ENCODE measurements around the gene MYBPHL.
A peak's percentile ranks its signal among the peaks of the same experiment; 100 is the strongest.
"Not testable (repeated sequence)": the region's sequence is repeated elsewhere in the genome, so short reads cannot be mapped to it uniquely, and the experiment has no call there.

Gene MYBPHL

DNA sequence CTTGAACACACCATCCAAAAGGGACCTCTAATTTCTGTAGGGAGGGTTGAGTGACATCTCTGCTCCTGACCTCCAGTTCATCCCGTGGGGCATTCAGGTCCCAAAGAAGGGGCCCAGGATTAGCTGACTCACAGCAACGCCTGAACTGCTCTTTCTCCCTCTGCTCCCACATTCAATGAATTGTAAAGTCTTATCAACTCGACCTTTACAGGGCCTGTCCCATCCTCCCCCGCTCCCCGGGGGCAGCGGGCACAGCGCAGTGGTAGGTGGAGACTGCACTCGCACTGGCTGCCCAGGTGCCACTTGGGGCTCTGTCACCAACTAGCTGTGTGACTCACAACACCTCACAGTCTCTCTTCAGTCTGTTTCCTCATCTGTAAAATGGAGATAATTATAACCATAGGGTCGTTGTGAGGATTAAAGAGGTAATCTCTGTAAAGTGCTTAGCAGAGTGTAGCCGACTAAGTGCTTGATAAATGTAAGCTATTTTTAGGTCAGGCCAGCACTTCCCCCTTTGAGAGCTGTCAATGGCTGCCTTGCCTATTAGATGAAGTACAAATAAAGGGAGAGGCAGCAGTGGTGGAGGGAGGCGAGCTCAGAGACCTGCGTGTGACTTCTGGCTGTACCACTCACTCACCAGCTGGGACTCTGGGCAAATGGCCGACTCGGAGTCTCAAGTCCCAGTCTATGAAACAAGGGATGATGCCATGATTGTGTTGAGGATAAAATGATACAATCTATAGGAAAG lies 637 bp upstream of the MYBPHL start:
- no peak for DNase-seq (ENCODE audit: extremely low read depth in 1 of 2, low read depth in 1 of 2)

DNA sequence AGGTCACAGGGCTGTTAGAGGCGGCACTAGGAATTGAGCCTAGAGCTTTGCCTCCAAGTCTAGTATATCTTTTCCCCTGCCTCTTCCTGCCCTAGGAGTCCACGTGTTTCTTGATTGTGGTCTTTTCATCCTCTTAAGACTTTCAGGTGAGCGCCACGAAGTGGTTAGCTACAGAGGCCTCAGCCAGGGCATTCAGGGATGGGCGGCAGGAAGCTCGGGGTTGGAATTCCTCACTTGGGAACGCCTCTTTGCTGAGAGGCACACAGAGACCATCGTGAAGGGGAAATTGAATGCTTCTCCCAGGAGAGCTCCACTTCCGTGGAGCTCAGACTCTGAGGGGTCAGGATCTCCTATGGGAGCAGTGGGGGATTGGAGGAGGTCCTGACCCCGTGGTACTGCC lies 820 bp downstream of the MYBPHL start:
- not testable (repeated sequence) for DNase-seq (ENCODE audit: extremely low read depth in 1 of 2, low read depth in 1 of 2)

DNA sequence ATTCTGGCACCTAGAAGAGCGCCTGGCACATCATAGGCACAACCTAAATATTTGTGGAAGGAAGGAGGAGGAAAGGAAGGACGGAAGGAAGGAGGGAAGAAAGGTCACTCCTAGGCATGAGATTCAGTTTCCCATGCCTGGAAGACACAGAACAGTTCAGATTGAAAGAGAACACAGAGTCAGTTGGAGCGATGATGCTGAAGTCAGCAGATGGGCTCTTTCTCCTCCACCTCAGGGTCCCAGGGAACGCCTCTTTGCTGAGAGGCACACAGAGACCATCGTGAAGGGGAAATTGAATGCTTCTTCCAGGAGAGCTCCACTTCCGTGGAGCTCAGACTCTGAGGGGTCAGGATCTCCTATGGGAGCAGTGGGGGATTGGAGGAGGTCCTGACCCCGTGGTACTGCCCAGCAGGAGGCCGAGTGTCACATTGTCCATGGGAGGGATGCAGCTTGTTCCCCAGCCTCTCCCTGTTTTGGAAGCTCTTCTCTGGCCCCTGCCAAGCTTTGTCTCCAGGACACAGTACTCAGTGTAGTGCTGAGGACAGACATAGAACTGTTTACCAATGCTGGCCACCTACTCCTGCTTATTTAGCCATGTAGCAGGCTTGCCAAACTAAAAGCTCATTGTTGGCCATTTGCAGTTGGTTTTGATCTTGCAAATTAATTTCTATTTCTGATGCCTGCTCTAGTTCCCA lies 2.4 kb downstream of the MYBPHL start:
- DNase-seq (ENCODE audit: extremely low read depth in 1 of 2, low read depth in 1 of 2), result no peak

DNA sequence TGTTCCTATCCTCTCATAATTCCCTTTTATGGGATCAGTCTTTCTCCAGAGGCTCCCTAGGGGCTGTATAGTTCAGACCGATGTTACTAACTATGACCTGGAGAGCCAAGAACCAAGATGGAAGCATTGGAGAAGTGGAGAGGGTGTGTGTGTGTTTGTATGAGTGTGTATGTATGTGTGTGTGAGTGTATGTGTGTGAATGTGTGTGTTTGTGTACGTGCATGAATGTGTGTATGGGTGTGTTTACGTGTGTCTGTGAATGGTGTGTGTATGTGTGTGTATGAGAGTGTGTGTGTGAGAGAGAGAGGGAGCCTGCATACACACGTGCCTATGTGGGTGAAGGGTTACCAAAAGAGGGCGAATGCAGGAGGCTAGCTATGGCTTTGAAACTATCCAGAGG lies 4.9 kb downstream of the MYBPHL start:
- DNase-seq (ENCODE audit: extremely low read depth in 1 of 2, low read depth in 1 of 2), result no peak

DNA sequence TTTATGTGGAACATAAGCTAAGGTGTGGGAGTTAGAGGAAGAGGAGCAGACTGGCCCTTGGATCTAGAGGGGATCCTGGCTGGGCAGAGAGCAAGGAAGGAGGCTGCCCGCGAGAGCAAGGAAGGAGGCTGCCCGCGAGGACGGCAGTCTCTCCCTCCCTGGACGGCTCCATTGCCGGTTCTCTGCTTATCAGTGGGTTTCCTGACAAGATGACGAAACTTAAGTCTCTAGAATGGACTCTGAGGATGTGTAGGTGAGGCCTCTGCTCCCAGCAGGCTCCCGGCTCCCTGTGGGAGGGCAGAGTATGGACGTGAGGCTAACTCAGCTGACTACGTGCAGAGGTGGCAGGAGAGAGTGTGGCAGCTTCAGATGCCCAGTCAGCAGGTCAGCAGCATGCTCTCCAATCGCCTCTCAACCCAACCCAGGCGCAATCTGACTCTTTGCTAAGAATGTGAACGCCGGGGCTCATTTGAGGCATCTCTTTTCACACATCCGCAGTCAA lies 6.1 kb downstream of the MYBPHL start:
- no peak for DNase-seq (ENCODE audit: extremely low read depth in 1 of 2, low read depth in 1 of 2)

DNA sequence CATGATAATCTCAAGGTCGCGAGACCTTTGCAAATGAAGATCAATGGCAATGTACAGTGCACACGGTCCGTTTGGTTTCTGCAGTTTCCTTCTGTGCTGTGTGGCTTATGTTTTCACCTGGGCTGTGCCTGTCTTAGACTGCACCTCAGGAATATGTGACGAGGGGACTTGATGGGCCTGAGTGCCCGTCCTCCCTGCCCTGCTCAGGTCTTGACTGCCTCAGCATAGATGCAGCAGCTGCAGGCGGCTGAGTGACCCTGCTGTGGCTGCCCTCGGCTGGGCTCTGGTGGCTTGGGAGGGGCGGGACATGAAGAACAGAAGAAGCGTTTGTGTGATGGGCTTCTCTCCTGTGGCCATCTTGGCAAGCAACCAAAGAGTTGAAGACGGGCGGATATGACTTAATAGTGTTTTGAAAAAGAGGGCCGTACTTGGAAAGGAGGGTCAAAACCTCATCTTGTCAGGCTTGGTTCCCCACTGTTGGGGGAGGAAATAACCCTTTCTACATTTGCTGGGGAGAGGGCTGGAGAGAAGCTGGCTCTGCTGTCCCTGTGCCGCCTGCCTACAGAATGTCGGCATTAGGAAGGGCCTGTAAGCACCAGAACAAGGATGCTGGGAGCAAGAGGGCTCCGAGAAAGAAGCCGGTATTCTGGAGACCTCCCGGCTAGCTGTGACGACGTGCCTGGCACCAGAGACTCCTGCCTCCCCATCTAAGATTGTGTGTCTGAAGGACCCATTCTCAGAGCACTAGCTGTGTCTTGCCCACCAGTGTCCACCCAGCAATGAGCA lies 7.1 kb downstream of the MYBPHL start:
- no peak for DNase-seq (ENCODE audit: extremely low read depth in 1 of 2, low read depth in 1 of 2)

DNA sequence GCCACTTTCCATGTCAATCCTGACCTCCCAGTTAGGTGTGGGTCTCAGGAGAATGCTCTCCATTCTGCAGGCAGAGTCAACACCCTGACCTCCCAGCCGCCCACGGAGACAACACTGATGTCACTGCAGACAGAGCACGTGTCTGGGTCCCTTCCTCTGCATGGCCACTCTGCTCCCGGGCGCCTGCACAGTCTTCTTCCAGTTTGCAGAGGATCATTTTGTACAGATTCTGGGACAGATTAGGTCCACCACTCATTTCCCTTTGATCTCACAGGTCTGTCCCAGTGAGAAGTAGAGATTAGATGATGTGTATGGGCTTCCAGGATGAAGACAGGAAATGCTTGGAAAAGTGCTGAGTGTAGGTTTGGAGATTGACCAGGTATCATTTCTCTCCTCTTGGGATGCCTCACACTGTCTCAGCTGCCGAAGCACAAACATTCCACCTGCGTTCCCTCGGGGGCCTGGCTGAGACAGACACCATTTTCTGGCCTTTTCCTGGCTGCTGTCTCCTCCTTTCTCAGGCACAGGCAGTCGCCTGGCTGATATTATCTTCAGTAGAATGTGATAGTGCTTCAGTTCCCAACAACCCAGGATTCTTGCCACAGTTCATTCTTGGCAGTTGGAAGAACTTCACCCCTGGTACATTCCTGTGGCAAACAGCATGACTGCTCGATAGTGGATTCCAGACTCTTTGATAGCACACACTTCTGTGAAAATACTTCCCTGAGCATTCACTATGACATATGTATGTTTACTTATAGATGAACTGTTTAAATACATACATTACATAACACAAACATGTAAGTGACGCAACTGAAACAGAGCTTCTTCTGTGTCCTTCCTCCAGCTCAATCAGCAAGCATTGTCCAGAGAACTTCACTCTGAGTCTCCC lies 7.9 kb downstream of the MYBPHL start:
- DNase-seq (ENCODE audit: extremely low read depth in 1 of 2, low read depth in 1 of 2), result no peak

- DNase-seq (ENCODE audit: extremely low read depth in 1 of 2, low read depth in 1 of 2), result no peak
Measured at GRCh38 chr1:109296782-109297181, 10.0 kb downstream of the MYBPHL start.

DNA sequence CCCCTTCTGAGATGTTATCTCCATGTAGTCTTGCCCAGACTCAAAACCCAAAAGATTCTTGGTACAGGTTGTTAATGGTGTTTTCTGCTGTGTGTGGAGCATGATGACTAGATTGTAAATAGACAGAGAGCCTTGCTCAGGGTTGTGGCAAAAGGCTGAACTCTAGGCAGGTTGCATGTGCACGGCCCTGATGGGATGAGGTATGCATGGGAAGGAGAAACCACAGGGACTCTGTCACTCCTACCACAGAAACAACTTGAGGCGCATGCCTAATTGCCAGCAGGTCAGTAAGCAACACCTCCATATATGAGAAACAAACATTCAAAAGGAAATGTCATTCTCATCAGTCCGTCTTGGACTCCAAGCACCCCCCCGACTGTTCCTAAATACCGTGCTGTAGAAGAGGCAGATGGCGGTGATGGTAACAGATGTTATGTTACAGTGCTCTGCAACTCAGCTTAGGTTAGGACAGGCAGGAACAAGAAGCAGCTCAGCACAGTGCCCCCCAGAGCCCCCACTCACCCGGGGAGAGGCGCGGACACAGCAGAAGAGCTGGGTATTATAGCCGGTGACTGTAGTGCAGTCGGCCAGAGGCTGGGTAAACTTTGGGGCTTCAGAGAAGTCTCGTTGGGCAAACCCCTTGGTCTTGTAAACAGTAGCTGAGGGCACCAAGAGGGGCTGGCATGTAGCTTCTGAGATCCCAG lies 10.9 kb downstream of the MYBPHL start:
- DNase-seq (ENCODE audit: extremely low read depth in 1 of 2, low read depth in 1 of 2), result no peak

- no peak for DNase-seq (ENCODE audit: extremely low read depth in 1 of 2, low read depth in 1 of 2)
Measured at GRCh38 chr1:109294481-109294880, 12.3 kb downstream of the MYBPHL start.

DNA sequence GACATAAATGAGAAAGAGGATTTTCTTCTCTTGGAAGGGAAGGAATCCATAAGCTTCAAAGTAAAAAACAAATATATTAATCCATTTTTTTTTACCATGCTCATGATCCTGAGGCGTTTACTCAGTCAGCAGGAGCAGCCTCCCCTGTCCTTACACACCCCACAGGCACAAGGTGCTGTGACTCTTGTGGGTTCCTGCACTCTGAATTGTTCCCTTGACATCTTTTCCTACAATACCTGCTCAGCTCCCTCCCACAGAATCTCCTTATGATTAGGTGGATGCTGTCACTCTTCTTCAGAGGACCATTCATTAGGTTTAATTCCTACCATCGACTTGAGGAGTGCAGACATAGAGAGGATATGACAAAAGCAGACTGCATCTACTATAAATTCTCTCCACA lies 13.8 kb downstream of the MYBPHL start:
- DNase-seq (ENCODE audit: extremely low read depth in 1 of 2, low read depth in 1 of 2), result no peak

DNA sequence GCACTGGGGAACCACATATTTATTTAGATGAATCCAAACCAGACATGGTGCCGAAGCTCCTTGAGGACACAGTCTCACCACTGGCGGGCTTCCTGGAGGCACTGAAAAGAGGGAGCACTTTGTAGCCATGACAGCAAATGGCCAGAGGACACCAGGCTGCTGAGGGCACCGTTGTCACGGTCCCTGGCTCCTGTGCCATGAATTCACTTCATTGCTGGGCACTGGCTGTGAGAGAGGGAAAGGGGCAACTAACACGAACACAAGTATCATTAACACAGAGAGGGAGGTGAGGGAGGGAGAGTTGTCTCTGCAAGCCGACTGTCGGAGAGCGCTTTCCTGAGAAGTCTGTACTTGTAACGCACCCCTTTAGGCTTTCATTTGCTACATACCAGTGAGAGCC lies 14.4 kb downstream of the MYBPHL start:
- no peak for DNase-seq (ENCODE audit: extremely low read depth in 1 of 2, low read depth in 1 of 2)

DNA sequence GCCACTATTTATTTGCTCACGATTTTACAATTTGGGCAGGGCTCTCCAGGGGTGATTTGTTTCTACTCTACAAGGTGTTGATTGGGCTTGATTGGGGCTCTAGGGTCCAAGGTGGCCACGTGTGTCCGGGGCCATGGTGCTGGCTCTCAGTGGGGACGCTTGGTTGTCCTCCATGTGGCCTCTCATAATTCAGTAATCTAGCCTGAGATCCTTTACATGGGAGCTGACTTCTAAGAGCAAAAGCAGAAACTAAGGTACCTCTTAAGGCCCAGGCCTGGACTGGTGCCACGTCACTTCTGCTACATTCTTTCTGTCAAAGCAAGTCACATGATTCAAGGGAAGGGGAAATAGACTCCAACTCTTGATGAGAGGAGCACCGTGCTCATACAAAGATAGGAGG lies 15.8 kb downstream of the MYBPHL start:
- DNase-seq (ENCODE audit: extremely low read depth in 1 of 2, low read depth in 1 of 2), result no peak

GRCh38 chr1:109290137-109290536 lies 16.7 kb downstream of the MYBPHL start:
- DNase-seq (ENCODE audit: extremely low read depth in 1 of 2, low read depth in 1 of 2), result no peak

GRCh38 chr1:109286762-109287161 lies 20.0 kb downstream of the MYBPHL start:
- not testable (repeated sequence) for DNase-seq (ENCODE audit: extremely low read depth in 1 of 2, low read depth in 1 of 2)

GRCh38 chr1:109283748-109284600 lies 22.8 kb downstream of the MYBPHL start:
- no peak for DNase-seq (ENCODE audit: extremely low read depth in 1 of 2, low read depth in 1 of 2)

- DNase-seq (ENCODE audit: extremely low read depth in 1 of 2, low read depth in 1 of 2), result peak; percentile 57 to 79
Measured at GRCh38 chr1:109282952-109283747, 23.7 kb downstream of the MYBPHL start, which contains the start of gene PSRC1. Gene PSRC1, minus strand, starts transcription at chr1:109283145.

GRCh38 chr1:109282497-109282951 lies 24.3 kb downstream of the MYBPHL start:
- no peak for DNase-seq (ENCODE audit: extremely low read depth in 1 of 2, low read depth in 1 of 2)
